OCI-LY1 (cell line): ENCODE data around the gene PRR36.

ENCODE experiments used
- H2AFZ ChIP-seq: fragments of 200-600 bp; sonication (generic), shearing (Covaris generic); 2 replicates; pipeline ENCODE4 v1.6.0; 2014; ENCODE audit warnings: antibody characterized with exemption, mild to moderate bottlenecking, low read length
- H3F3A ChIP-seq: fragments of 200-600 bp; sonication (generic), shearing (Covaris generic); 2 replicates; pipeline ENCODE4 v1.6.0; 2014; ENCODE audit warnings: mild to moderate bottlenecking, antibody characterized with exemption, low read length, moderate library complexity; ENCODE audit not compliant: insufficient read depth
- H3K27ac ChIP-seq: fragments of 200-600 bp; sonication (generic); 2 replicates; pipeline ENCODE4 v1.5.1; 2014; ENCODE audit warnings: low read length, mixed run types, mild to moderate bottlenecking, low read depth; ENCODE audit not compliant: poor library complexity, severe bottlenecking
- H3K27me3 ChIP-seq: fragments of 200-600 bp; sonication (generic); 2 replicates; pipeline ENCODE4 v1.6.0; 2014; ENCODE audit warnings: antibody characterized with exemption, mild to moderate bottlenecking, low read length, moderate library complexity; ENCODE audit not compliant: insufficient read depth
- H3K36me3 ChIP-seq: fragments of 200-600 bp; sonication (generic); 2 replicates; pipeline ENCODE4 v1.6.1; 2014; ENCODE audit warnings: mild to moderate bottlenecking, antibody characterized with exemption, low read length, moderate library complexity, mixed read lengths; ENCODE audit not compliant: insufficient read depth
- H3K4me1 ChIP-seq: fragments of 200-600 bp; sonication (generic); 2 replicates; pipeline ENCODE4 v1.5.1; 2014; ENCODE audit warnings: mild to moderate bottlenecking, low read length, moderate library complexity; ENCODE audit not compliant: insufficient read depth, severe bottlenecking
- H3K4me2 ChIP-seq: fragments of 200-600 bp; sonication (generic), shearing (Covaris generic); 2 replicates; pipeline ENCODE4 v1.6.1; 2014; ENCODE audit warnings: low read length
- H3K4me3 ChIP-seq: fragments of 200-600 bp; sonication (generic); 2 replicates; pipeline ENCODE4 v1.5.1; 2014; ENCODE audit warnings: low read length, low read depth, mild to moderate bottlenecking, mixed read lengths; ENCODE audit not compliant: poor library complexity, severe bottlenecking
- H3K79me2 ChIP-seq: fragments of 200-600 bp; shearing (Covaris generic); 2 replicates; pipeline ENCODE4 v1.6.1; 2016; ENCODE audit warnings: mixed run types, low read length, mixed read lengths; ENCODE audit not compliant: insufficient read depth
- H3K9ac ChIP-seq: fragments of 200-600 bp; sonication (generic), shearing (Covaris generic); 2 replicates; pipeline ENCODE4 v1.6.1; 2014; ENCODE audit warnings: mild to moderate bottlenecking, low read length, mixed read lengths
- H3K9me2 ChIP-seq: fragments of 200-600 bp; sonication (generic), shearing (Covaris generic); 2 replicates; pipeline ENCODE4 v1.6.1; 2014; ENCODE audit warnings: low read depth, mild to moderate bottlenecking, low read length, mixed read lengths
- H3K9me3 ChIP-seq: fragments of 200-600 bp; shearing (Covaris generic); 2 replicates; pipeline ENCODE4 v1.6.1; 2014; ENCODE audit warnings: low read length, mixed read lengths
- H4K20me1 ChIP-seq: fragments of 200-600 bp; sonication (generic), shearing (Covaris generic); 2 replicates; pipeline ENCODE4 v1.6.0; 2016; ENCODE audit warnings: mild to moderate bottlenecking, low read length; ENCODE audit not compliant: insufficient read depth
- EZH2 ChIP-seq: fragments of 200-600 bp; sonication (generic), shearing (Covaris generic); IDR thresholded peaks from 2 replicates; pipeline ENCODE4 v1.8.0; 2017; ENCODE audit warnings: borderline replicate concordance, mixed run types, mild to moderate bottlenecking, antibody characterized with exemption, low read length, moderate library complexity, mixed read lengths
- TF ChIP-seq, protein P1 (sequence below): fragments of 200-600 bp; sonication (generic), shearing (Covaris generic); IDR thresholded peaks from 2 replicates; pipeline ENCODE4 v1.5.1; 2017; ENCODE audit warnings: mild to moderate bottlenecking, antibody characterized with exemption, low read length, moderate library complexity, mixed read lengths

PRR36 gene

DNA sequence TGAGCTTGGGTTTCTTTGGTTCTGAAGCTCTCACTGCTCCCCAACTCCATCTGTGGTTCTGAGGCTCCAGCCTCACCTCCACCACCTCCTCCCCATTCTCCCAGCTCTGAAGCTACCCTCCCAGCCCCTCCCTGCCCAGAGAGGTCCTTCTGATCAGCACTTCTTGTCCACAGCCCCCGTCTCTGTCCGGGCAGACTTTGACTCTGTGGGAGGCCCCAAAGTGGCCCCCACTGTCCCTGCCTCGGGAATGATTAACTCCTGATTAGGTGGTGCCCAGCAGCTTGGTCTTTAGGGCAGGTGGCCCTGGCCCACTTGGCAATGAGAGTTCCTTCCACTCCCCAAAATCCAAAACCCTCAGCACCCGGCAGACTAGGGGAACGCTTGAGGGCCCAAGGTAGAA is 29.8 kb downstream of the PRR36 start:
- no peak overlapping the region for H3K27ac ChIP-seq
- H3K27me3 ChIP-seq, result no peaks in the 10 kb centered on the region
- TF ChIP-seq, protein P1, sequence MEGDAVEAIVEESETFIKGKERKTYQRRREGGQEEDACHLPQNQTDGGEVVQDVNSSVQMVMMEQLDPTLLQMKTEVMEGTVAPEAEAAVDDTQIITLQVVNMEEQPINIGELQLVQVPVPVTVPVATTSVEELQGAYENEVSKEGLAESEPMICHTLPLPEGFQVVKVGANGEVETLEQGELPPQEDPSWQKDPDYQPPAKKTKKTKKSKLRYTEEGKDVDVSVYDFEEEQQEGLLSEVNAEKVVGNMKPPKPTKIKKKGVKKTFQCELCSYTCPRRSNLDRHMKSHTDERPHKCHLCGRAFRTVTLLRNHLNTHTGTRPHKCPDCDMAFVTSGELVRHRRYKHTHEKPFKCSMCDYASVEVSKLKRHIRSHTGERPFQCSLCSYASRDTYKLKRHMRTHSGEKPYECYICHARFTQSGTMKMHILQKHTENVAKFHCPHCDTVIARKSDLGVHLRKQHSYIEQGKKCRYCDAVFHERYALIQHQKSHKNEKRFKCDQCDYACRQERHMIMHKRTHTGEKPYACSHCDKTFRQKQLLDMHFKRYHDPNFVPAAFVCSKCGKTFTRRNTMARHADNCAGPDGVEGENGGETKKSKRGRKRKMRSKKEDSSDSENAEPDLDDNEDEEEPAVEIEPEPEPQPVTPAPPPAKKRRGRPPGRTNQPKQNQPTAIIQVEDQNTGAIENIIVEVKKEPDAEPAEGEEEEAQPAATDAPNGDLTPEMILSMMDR, result no peak
- TF ChIP-seq EZH2, result no peak
- H3K79me2 ChIP-seq, result no peaks in the 10 kb centered on the region
- H3K4me3 ChIP-seq, result no peak overlapping the region
- no peaks in the 10 kb centered on the region for H3K36me3 ChIP-seq
- H3K4me1 ChIP-seq, result no peaks in the 10 kb centered on the region
- no peak overlapping the region for H3K4me2 ChIP-seq
- H4K20me1 ChIP-seq, result no peaks in the 10 kb centered on the region
- H3K9me2 ChIP-seq, result no peaks in the 10 kb centered on the region
- no peak overlapping the region for H3K9ac ChIP-seq
- no peak overlapping the region for H2AFZ ChIP-seq
- no peaks in the 10 kb centered on the region for H3K9me3 ChIP-seq
- no peaks in the 10 kb centered on the region for H3F3A ChIP-seq

DNA sequence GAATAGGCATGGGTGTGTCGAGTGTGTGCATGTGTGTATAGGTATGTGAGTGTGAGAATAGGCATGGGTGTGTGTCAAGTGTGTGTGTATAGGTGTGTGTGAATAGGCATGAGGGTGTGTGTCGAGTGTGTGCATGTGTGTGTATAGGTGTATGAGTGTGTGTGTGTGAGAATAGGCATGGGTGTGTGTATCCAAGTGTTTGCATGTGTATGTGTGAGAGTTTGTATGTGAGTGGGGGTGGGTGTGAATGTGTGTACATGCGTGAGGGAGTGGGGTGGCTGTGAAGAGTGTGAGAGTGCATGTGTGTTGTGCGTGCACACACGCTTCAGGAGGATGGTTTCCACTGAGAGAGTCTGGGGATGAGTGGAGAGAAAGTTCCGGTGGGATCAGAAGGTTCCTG is 30.7 kb downstream of the PRR36 start:
- no peak for TF ChIP-seq EZH2
- TF ChIP-seq, protein P1, result no peak
- no peak overlapping the region for H3K9ac ChIP-seq
- H4K20me1 ChIP-seq, result no peaks in the 10 kb centered on the region
- H2AFZ ChIP-seq, result no peak overlapping the region
- no peaks in the 10 kb centered on the region for H3K4me1 ChIP-seq
- H3K4me2 ChIP-seq, result no peak overlapping the region
- H3K36me3 ChIP-seq, result no peaks in the 10 kb centered on the region
- H3K9me2 ChIP-seq, result no peaks in the 10 kb centered on the region
- H3K4me3 ChIP-seq, result no peak overlapping the region
- no peaks in the 10 kb centered on the region for H3K79me2 ChIP-seq
- no peak overlapping the region for H3K27ac ChIP-seq
- H3K9me3 ChIP-seq, result no peaks in the 10 kb centered on the region
- no peaks in the 10 kb centered on the region for H3K27me3 ChIP-seq
- H3F3A ChIP-seq, result no peaks in the 10 kb centered on the region

DNA sequence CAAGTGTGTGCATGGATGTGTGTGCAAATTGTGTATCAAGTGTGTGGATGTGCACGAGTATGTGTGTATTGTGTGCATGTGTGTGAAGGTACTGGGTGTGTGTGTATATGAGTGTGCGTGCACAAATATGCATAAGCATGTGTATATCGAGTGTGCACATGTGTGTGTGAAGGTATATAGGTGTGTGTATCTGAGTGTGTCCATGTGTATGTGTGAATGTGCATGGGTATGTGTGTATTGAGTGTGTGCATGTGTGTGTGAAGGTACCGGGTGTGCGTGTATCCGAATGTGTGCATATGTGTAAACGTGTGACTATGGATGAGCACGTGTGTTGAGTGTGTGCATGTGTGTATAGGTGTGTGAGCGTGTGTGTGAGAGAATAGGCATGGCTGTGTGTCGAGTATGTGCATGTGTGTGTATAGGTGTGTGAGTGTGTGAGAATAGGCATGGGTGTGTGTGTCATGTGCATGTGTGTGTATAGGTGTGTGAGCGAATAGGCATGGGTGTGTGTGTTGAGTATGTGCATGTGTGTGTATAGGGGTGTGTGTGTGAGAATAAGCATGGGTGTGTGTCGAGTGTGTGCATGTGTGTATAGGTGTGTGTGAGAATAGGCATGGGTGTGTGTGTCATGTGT is 31.4 kb downstream of the PRR36 start:
- Histone ChIP-seq H2AFZ (no peak overlapping the region), H4K20me1 (no peaks in the 10 kb centered on the region), H3K27me3 (no peaks in the 10 kb centered on the region), H3K4me1 (no peaks in the 10 kb centered on the region), H3F3A (no peaks in the 10 kb centered on the region), H3K4me3 (no peak overlapping the region), H3K36me3 (no peaks in the 10 kb centered on the region), H3K9me2 (no peaks in the 10 kb centered on the region), H3K79me2 (no peaks in the 10 kb centered on the region), H3K4me2 (no peak overlapping the region), H3K9me3 (no peaks in the 10 kb centered on the region), H3K9ac (no peak overlapping the region), H3K27ac (no peak overlapping the region)
- TF ChIP-seq, protein P1, result no peak
- no peak for TF ChIP-seq EZH2
